ENCODE results near the gene NR2C1.

DNA sequence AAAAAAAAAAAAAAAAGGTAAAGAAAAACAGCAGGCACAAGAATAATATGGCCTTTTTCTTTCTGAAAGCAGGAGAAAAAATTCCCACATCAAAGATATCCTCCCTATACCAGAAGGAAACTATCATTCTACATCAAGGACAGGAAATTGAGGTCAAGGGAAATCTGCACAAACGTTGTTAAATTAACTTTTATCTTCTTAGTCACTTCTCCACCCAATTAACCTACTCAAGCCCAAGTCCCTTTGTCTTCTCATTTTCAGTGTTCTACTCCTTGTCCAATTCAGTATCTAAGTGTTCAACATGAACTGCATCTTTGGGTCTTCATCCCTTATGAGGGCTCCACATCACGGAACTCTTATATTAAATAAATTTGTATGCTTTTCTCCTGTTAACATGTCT, 85.6 kb downstream of the NR2C1 start:
- TF ChIP-seq EZH2 (IDR thresholded peaks at IDR 0.05) (no peak), POLR2AphosphoS5 (IDR thresholded peaks at IDR 0.05; ENCODE audit: borderline replicate concordance, low read depth, low read length) (no peak), FOXP2 (optimal IDR thresholded peaks at IDR 0.05; ENCODE audit: control extremely low read depth, extremely low read length, insufficient read depth) (no peak)

Measured in SK-N-MC (cell line).